NCI-H1436 treated with DMSO at 0.1 percent for 48 hours (cell line): ENCODE measurements around the gene MOCS1.

Experiments
- DNase-seq: peaks from one replicate; lab custom pipeline; 2025; lab: John Stamatoyannopoulos, UW

Gene MOCS1

DNA sequence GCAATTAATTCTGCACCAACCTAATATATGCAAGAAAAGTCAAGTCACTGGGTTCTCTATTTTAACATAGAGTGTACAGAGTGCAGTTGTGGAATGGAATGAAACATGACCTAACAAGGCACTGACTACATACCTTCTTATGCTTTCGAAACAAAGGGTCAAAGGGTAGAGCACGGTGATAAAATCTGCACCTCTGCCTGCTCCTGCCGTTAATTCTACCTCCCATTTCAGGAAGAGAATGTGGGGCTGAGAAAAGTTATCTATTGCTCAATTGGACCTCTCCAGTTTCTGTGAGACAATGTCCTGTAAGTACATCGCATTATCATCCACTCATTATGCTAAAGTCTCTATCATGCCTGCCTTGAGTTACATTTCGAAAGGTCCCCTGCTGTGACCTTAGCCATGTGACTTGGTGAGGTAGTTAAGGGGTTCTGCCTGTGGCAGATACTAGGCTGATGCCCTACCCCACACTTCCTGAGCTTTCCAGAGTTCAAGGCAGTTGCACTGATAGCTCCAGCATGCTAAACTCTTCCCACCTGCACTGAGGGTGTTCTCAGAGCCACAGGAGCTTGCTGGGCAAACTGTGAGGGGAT, 14.0 kb upstream of the MOCS1 start:
- DNase-seq: no peak

- no peak for DNase-seq
Observed at GRCh38 chr6:39947611-39948068, 13.4 kb upstream of the MOCS1 start.

DNA sequence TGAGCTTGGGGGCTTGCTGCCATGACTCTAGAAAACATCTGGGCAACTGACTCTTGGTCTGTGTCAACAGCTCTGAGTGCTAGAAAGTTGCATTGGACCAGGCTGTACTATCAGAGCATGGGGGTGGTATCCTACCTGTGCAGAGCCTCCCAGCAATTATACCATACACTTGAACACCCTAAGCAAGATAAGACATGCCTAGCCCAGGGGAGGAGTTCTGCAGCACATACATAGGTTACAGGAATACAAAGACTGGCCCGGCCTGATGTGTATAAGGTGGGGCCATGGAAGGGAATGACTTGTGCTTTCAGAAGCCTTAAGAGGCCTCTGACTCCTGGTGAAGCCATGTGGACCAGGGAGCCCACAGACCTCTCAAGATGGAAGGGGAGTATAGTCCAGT, 11.4 kb upstream of the MOCS1 start:
- no peak for DNase-seq

GRCh38 chr6:39942903-39943580, 8.8 kb upstream of the MOCS1 start:
- no peak for DNase-seq

DNA sequence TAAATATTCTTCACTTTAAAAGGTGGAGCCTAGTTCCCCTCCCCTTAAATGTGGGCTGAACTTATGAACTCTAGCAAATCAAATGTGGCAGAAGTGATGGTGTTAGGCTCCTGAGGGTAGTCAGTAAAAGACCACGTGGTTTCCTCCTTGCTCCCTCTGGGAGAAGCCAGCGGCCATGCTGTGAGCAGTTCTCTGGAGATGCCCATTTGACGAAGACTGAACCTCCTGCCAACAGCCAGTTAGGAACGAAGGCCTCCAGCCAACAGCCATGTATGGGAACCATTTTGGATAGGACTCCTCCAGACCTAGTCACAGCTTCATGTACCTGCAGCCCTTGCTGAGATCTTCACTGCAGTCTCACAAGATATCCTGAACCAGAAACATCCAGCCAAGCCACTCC, 7.6 kb upstream of the MOCS1 start:
- DNase-seq: no peak

DNA sequence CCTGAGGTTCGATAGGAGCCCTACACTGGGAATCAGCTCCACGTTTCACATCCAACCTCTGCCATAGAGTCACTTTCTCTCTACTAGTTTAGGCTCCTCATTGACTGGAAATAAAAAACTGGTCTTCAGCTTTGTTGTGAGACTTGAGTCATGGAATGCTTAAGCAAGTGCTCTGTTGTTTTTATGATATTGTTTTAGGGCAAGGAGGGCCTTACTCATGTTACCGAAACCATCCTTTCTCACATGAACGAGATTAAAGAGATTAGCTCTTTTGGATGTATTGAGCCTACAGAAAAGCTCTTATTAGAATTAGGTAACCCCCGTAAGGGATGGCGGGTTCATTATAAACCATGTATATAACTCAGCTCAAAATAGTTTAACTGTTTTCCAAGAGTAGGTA, 6.9 kb upstream of the MOCS1 start:
- DNase-seq: no peak

- DNase-seq: peak; percentile 16
Observed at GRCh38 chr6:39938773-39939654, 4.8 kb upstream of the MOCS1 start.

DNA sequence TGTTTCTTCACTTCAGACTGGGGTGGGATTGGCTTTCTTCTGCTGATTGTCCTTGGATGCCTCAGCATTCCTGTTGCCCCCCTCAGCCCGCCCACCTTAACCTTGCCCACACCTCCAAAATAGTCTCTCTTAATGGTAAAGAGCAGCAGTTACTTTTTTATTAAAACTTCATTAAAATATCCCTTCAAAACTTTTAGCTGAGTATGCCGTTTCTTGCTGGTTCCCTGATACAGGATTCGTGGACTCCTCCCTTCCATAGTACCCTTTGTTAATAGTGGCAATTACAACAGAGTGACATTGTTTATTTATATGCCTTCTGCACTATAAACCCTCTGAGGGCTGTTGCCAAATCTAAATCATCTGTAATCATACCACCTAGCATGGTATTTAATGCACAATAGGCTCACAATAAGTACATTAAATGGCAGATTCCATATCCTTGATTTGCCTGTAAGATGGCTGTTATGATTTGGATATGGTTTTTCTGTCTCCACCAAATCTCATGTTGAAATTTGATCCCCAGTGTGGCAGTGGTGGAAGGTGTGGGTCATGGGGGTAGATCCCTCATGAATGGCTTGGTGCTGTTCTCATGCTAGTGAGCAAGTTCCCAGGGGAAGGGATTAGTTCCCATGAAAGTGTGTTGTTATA, 3.5 kb upstream of the MOCS1 start:
- DNase-seq: peak; percentile 5

GRCh38 chr6:39936857-39937256, 2.6 kb upstream of the MOCS1 start:
- no peak for DNase-seq

- DNase-seq: no peak
Observed at GRCh38 chr6:39935241-39935640, 979 bp upstream of the MOCS1 start.

GRCh38 chr6:39933669-39934130, 562 bp downstream of the MOCS1 start:
- DNase-seq: no peak

GRCh38 chr6:39932386-39932910, 1.8 kb downstream of the MOCS1 start:
- DNase-seq: no peak

DNA sequence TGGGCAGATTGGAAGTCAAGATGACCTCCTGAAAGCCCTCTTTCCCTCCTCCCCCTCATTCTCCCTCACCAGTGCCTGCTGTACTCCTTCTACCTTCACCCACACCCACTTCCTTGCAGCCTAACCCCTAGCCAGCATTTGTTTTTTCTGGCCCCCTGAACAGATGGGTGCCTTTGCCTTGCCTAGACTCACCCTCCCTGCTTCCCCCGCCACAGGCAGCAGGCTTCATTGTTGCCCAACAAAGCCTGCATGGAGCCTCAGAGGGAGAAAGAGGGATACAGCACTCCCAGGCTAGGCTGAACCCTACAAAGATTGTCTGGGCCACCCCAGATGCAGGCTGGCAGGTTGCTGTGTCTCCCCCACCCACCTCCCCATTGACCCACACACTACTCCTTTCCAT, 2.7 kb downstream of the MOCS1 start:
- no peak for DNase-seq

- no peak for DNase-seq
Observed at GRCh38 chr6:39930540-39930939, 3.7 kb downstream of the MOCS1 start.

- DNase-seq: no peak
Observed at GRCh38 chr6:39929733-39930461, 4.4 kb downstream of the MOCS1 start.

DNA sequence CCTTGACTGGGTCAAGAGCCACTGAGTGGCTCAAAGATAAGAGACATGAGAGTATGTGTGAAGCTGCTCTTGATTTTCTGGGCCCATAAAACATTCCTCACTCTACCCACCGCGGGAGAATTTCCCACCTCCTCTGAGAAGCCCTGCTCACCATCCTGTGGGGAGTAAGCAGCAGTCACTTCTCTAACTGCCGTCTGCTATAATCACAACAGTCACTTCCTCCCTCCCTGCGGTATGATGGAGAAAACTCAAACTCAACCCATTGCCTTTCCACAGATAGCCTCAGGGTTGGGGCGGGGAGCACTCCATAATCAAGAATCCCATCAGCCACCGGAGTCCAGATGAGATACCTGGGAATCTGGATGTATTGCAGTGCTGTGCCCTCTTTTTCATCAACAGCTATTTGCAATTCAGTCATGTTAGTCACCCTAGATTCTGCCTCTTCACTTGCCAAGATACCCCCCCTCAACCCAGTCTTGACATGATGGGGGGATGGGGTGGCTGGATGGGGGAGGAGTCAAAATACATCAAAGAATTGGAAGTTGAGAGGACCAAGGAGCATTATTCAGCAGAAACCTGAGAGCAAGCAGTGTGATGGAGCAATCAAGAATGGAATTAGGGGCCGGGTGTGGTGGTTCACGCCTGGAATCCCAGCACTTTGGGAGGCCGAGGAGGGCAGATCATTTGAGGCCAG, 5.1 kb downstream of the MOCS1 start:
- DNase-seq: no peak

GRCh38 chr6:39927159-39927558, 7.1 kb downstream of the MOCS1 start:
- DNase-seq: no peak

DNA sequence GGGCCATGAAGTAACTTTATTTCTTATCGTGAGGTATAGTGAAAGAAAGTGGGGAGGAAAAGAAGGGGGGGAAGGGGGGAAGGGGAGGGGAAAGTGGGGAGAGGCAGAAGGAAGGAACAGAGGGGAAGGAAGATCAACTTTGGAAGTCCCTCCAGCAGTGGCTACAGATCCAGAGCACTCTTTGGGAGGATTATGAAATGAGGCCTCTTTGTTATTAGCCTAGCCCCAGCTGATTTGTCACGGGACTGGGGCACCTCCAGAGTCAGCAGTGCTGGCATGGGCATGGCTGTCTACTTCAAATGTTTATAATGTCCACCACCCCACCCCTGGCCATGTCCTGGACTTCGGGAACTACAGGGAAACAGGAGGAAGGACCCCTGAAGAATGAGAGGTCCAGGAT, 7.6 kb downstream of the MOCS1 start:
- no peak for DNase-seq

- DNase-seq: no peak
Observed at GRCh38 chr6:39925931-39926290, 8.4 kb downstream of the MOCS1 start.

- DNase-seq: no peak
Observed at GRCh38 chr6:39925191-39925930, 8.9 kb downstream of the MOCS1 start.
